ENCODE results near the gene CKAP4. TPM values are rescaled to one million over a fixed set of nuclear protein-coding genes. Genes with fewer than 3 reads are reported as not detected.

CKAP4 gene
- total and polyA plus RNA-seq, 2 of the 13 experiments (the other 11 are each of a cell fraction or from before 2014, with no cell fraction given) = 39.2 to 70.2 TPM

DNA sequence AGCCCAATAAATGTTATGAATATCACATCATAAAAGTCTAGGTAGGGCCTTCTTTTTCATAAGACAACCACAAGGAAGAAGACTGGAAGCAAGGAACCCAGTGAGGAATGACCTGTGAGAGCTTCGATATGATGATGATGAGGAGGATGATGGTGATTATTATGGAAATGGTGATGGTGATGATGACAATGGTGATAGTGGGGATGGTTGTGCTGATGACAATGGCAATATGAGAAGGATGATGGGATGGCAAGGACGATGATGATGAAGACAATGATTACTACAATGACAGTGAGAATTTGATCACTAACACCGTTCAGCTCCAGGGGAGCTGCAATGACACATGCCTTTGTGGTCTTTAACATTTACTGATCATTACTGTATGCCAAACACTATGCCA, 7.7 kb upstream of the CKAP4 start:
- Histone ChIP-seq H3K36me3 (replicated peaks in 1 of 2; ENCODE audit: control insufficient read depth in 1 of 2, insufficient read depth in 2 of 2, low read length in 2 of 2) (no peaks in the 10 kb centered on the region), H4K20me1 (ENCODE audit: insufficient read depth, low read length) (no peaks in the 10 kb centered on the region), H3K4me1 (ENCODE audit: insufficient read depth, low read length) (peaks cover 8% of the 10 kb centered on the region; the same call in 1 of the 2 replicates), H3K9me3 (ENCODE audit: low read length) (no peaks in the 10 kb centered on the region), H3K79me2 (ENCODE audit: insufficient read depth, low read length) (no peaks in the 10 kb centered on the region), H3K27ac (ENCODE audit: extremely low read length, insufficient read depth, low read length) (no peak overlapping the region), H3K4me2 (ENCODE audit: low read depth, low read length) (no peak overlapping the region), H2AFZ (ENCODE audit: low read length) (no peak overlapping the region), H3K9ac (ENCODE audit: insufficient read depth, low read depth, low read length) (no peak overlapping the region), H3K27me3 (ENCODE audit: control insufficient read depth in 1 of 2, insufficient read depth in 2 of 2, low read length in 2 of 2) (0 out of 5 replicates have a peak, but pooled peaks cover 0 to 3% of the 10 kb centered on the region in 2 experiments), H3K4me3 (replicated peaks in 1 of 3; ENCODE audit: insufficient read depth in 1 of 3, low read depth in 2 of 3, low read length in 3 of 3) (no peak overlapping the region)
- DNase-seq (ENCODE audit: low spot score) (no peak), ATAC-seq (no peak), FAIRE-seq (no peak)
- ChIA-PET POLR2A (no interaction called here), CTCF (ENCODE audit: low intra/inter-chr PET ratio, low total read pairs) (no interaction called here)
- TF ChIP-seq, protein P1, sequence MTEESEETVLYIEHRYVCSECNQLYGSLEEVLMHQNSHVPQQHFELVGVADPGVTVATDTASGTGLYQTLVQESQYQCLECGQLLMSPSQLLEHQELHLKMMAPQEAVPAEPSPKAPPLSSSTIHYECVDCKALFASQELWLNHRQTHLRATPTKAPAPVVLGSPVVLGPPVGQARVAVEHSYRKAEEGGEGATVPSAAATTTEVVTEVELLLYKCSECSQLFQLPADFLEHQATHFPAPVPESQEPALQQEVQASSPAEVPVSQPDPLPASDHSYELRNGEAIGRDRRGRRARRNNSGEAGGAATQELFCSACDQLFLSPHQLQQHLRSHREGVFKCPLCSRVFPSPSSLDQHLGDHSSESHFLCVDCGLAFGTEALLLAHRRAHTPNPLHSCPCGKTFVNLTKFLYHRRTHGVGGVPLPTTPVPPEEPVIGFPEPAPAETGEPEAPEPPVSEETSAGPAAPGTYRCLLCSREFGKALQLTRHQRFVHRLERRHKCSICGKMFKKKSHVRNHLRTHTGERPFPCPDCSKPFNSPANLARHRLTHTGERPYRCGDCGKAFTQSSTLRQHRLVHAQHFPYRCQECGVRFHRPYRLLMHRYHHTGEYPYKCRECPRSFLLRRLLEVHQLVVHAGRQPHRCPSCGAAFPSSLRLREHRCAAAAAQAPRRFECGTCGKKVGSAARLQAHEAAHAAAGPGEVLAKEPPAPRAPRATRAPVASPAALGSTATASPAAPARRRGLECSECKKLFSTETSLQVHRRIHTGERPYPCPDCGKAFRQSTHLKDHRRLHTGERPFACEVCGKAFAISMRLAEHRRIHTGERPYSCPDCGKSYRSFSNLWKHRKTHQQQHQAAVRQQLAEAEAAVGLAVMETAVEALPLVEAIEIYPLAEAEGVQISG (CRISPR knock-in tag; IDR thresholded peaks at IDR 0.05) = no peak
- TF ChIP-seq, protein P2, sequence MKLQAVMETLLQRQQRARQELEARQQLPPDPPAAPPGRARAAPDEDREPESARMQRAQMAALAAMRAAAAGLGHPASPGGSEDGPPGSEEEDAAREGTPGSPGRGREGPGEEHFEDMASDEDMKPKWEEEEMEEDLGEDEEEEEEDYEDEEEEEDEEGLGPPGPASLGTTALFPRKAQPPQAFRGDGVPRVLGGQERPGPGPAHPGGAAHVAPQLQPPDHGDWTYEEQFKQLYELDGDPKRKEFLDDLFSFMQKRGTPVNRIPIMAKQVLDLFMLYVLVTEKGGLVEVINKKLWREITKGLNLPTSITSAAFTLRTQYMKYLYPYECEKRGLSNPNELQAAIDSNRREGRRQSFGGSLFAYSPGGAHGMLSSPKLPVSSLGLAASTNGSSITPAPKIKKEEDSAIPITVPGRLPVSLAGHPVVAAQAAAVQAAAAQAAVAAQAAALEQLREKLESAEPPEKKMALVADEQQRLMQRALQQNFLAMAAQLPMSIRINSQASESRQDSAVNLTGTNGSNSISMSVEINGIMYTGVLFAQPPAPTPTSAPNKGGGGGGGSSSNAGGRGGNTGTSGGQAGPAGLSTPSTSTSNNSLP (IDR thresholded peaks at IDR 0.05; ENCODE audit: low read depth, low read length) = no peak
- TF ChIP-seq CREB1 (IDR thresholded peaks at IDR 0.05) = peak; percentile 71; the same call in 1 of the 2 replicates
- TF ChIP-seq CREB1 (CRISPR knock-in tag; IDR thresholded peaks at IDR 0.05) = no peak
- no peak for TF ChIP-seq ZNF670 (CRISPR knock-in tag; IDR thresholded peaks at IDR 0.05; ENCODE audit: borderline replicate concordance)
- no peak for TF ChIP-seq NFYB (CRISPR knock-in tag; IDR thresholded peaks at IDR 0.05)
- no peak for TF ChIP-seq POLR2G (IDR thresholded peaks at IDR 0.05; ENCODE audit: low read depth, low read length)
- TF ChIP-seq RBM22 (optimal IDR thresholded peaks at IDR 0.05; ENCODE audit: low read length) = no peak
- no peak for TF ChIP-seq ZSCAN21 (CRISPR knock-in tag; IDR thresholded peaks at IDR 0.05; ENCODE audit: borderline replicate concordance)
- no peak for TF ChIP-seq RFX3 (CRISPR knock-in tag; IDR thresholded peaks at IDR 0.05)
- TF ChIP-seq, protein P3, sequence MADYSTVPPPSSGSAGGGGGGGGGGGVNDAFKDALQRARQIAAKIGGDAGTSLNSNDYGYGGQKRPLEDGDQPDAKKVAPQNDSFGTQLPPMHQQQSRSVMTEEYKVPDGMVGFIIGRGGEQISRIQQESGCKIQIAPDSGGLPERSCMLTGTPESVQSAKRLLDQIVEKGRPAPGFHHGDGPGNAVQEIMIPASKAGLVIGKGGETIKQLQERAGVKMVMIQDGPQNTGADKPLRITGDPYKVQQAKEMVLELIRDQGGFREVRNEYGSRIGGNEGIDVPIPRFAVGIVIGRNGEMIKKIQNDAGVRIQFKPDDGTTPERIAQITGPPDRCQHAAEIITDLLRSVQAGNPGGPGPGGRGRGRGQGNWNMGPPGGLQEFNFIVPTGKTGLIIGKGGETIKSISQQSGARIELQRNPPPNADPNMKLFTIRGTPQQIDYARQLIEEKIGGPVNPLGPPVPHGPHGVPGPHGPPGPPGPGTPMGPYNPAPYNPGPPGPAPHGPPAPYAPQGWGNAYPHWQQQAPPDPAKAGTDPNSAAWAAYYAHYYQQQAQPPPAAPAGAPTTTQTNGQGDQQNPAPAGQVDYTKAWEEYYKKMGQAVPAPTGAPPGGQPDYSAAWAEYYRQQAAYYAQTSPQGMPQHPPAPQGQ (CRISPR knock-in tag; IDR thresholded peaks at IDR 0.05; ENCODE audit: borderline replicate concordance) = no peak
- 0 out of 2 replicates have a peak, but pooled peaks have one; percentile 18 for TF ChIP-seq TBX3 (IDR thresholded peaks at IDR 0.05; ENCODE audit: borderline replicate concordance)
- TF ChIP-seq, protein P4, sequence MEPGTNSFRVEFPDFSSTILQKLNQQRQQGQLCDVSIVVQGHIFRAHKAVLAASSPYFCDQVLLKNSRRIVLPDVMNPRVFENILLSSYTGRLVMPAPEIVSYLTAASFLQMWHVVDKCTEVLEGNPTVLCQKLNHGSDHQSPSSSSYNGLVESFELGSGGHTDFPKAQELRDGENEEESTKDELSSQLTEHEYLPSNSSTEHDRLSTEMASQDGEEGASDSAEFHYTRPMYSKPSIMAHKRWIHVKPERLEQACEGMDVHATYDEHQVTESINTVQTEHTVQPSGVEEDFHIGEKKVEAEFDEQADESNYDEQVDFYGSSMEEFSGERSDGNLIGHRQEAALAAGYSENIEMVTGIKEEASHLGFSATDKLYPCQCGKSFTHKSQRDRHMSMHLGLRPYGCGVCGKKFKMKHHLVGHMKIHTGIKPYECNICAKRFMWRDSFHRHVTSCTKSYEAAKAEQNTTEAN (CRISPR knock-in tag; conservative IDR thresholded peaks at IDR 0.05) = no peak
- 13% methylated on average over 3 of the region's 3 CpGs for WGBS (ENCODE audit: low lambda C conversion rate)
- BruUV-seq (replicated peaks) = no TSS peak
- intact Hi-C loops (cut with micrococcal nuclease; ENCODE audit: unreplicated experiment) = no loop called here
- in situ Hi-C loops (cut with HindIII; ENCODE audit: extremely low pct_ligation_motif_present, low pct_unique_long_range_greater_than_20kb) = no loop called here

All from HepG2 (cell line).